Fibroblast of upper back skin (primary cell): ENCODE measurements around the gene DDX6.
A peak's percentile ranks its signal among the peaks of the same experiment; 100 is the strongest.
"Not testable (repeated sequence)": the region's sequence is repeated elsewhere in the genome, so short reads cannot be mapped to it uniquely, and the experiment has no call there.

Experiments
- DNase-seq: peaks from one replicate; pipeline ENCODE4 v3.0.0-alpha.2; 2013

Gene DDX6

GRCh38 chr11:118790357-118791110, 430 bp downstream of the DDX6 start:
- peak; percentile 54 for DNase-seq

- no peak for DNase-seq
Measured at GRCh38 chr11:118789501-118790356, 1.2 kb downstream of the DDX6 start.

- DNase-seq = no peak
Measured at GRCh38 chr11:118786657-118787056, 4.3 kb downstream of the DDX6 start.

- peak; percentile 38 for DNase-seq
Measured at GRCh38 chr11:118785362-118785761, 5.6 kb downstream of the DDX6 start.

- DNase-seq = no peak
Measured at GRCh38 chr11:118783724-118784495, 7.1 kb downstream of the DDX6 start.

GRCh38 chr11:118783324-118783723, 7.6 kb downstream of the DDX6 start:
- DNase-seq = not testable (repeated sequence)

GRCh38 chr11:118778898-118779297, 12.1 kb downstream of the DDX6 start:
- no peak for DNase-seq

GRCh38 chr11:118774032-118774431, 16.9 kb downstream of the DDX6 start:
- DNase-seq = no peak

GRCh38 chr11:118771547-118772288, 19.2 kb downstream of the DDX6 start:
- no peak for DNase-seq

- no peak for DNase-seq
Measured at GRCh38 chr11:118768690-118769089, 22.3 kb downstream of the DDX6 start.

GRCh38 chr11:118766035-118766434, 24.9 kb downstream of the DDX6 start:
- DNase-seq = no peak

GRCh38 chr11:118765095-118765691, 25.8 kb downstream of the DDX6 start:
- not testable (repeated sequence) for DNase-seq

- peak; percentile 13 for DNase-seq
Measured at GRCh38 chr11:118763041-118763440, 27.9 kb downstream of the DDX6 start.

GRCh38 chr11:118761981-118762380, 29.0 kb downstream of the DDX6 start:
- DNase-seq = not testable (repeated sequence)

- no peak for DNase-seq
Measured at GRCh38 chr11:118757876-118758399, 33.0 kb downstream of the DDX6 start.

GRCh38 chr11:118752654-118753053, 38.3 kb downstream of the DDX6 start:
- no peak for DNase-seq

- no peak for DNase-seq
Measured at GRCh38 chr11:118749429-118749828, 41.5 kb downstream of the DDX6 start.

- no peak for DNase-seq
Measured at GRCh38 chr11:118748056-118748455, 42.9 kb downstream of the DDX6 start.

- peak; percentile 33 for DNase-seq
Measured at GRCh38 chr11:118746988-118747585, 43.9 kb downstream of the DDX6 start.

GRCh38 chr11:118744046-118744445, 46.9 kb downstream of the DDX6 start:
- peak; percentile 52 for DNase-seq

GRCh38 chr11:118742304-118742703, 48.7 kb downstream of the DDX6 start:
- DNase-seq = no peak
